ENCODE data around the gene KCNJ15. TPM values are rescaled to one million over a fixed set of nuclear protein-coding genes. Genes with fewer than 3 reads are reported as not detected.

The KCNJ15 gene
- total and polyA plus RNA-seq, 2 donors (not counting 1 experiment from before 2014, with no cell fraction given): not detected

DNA sequence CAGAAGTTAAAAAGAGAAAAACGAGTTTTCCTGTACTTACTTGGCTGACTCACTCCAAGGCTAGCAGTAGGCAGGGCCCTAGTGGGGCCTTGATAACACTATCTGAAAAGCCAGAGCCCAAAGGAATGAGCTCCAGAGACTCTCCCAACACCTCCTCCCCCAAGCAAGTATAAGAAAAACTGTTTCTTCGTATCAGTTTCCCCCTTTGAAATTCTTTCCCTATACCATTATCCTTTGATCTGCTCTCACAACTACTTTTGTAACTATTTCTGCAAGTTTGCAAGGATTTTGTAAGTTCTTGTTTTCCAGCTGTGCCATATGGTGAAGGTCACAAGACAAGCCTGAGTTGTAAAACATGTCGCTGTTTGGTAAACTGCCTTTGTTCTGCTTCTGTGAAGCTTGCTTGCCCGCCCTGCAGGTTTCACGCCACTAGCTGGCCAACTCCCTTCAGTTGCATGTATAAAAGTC is 36.5 kb upstream of the KCNJ15 start:
- no peak overlapping the region for H2AFZ ChIP-seq (ENCODE audit: insufficient read depth, low read depth, low read length, poor library complexity, severe bottlenecking)
- H3K79me2 ChIP-seq (ENCODE audit: control insufficient read depth, insufficient read depth, low read length): no peaks in the 10 kb centered on the region
- Mint-ChIP-seq H3K4me3 (no peak overlapping the region), H3K27me3 (peaks cover 4% of the 10 kb centered on the region), H3K9me3 (ENCODE audit: insufficient read depth) (peaks cover 7% of the 10 kb centered on the region), H3K27ac (no peak overlapping the region), H3K4me1 (no peaks in the 10 kb centered on the region)
- DNase-seq (no peak), ATAC-seq (ENCODE audit: low read depth) (no peak)
- no peak overlapping the region for H3K4me2 ChIP-seq (replicated peaks; ENCODE audit: low read depth, low read length, poor library complexity, severe bottlenecking)
- no peaks in the 10 kb centered on the region for H3K4me1 ChIP-seq (ENCODE audit: control insufficient read depth in 2 of 2, insufficient read depth in 2 of 2, low read length in 2 of 2)
- intact Hi-C loops (cut with micrococcal nuclease): no loop called here
- no peak overlapping the region for H3K4me3 ChIP-seq (ENCODE audit: control extremely low read depth in 1 of 5, extremely low read depth in 1 of 5, insufficient read depth in 1 of 5, low read depth in 2 of 5, low read length in 4 of 5)
- ChIA-PET CTCF (interaction anchor here (1.0 to 1.2 kb wide), 2 partner anchors 10 to 14 kb away, joined by 3 read pairs; no protein-coding TSS in a partner anchor), POLR2A (no interaction called here)
- WGBS (ENCODE audit: insufficient coverage): 100% methylated on average over 3 of the region's 5 CpGs
- no peaks in the 10 kb centered on the region for H4K20me1 ChIP-seq (ENCODE audit: control insufficient read depth, insufficient read depth, low read length, poor library complexity, severe bottlenecking)
- H3K9ac ChIP-seq (ENCODE audit: low read length): no peak overlapping the region
- TF ChIP-seq, protein P1, sequence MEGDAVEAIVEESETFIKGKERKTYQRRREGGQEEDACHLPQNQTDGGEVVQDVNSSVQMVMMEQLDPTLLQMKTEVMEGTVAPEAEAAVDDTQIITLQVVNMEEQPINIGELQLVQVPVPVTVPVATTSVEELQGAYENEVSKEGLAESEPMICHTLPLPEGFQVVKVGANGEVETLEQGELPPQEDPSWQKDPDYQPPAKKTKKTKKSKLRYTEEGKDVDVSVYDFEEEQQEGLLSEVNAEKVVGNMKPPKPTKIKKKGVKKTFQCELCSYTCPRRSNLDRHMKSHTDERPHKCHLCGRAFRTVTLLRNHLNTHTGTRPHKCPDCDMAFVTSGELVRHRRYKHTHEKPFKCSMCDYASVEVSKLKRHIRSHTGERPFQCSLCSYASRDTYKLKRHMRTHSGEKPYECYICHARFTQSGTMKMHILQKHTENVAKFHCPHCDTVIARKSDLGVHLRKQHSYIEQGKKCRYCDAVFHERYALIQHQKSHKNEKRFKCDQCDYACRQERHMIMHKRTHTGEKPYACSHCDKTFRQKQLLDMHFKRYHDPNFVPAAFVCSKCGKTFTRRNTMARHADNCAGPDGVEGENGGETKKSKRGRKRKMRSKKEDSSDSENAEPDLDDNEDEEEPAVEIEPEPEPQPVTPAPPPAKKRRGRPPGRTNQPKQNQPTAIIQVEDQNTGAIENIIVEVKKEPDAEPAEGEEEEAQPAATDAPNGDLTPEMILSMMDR (IDR thresholded peaks at IDR 0.05): no peak
- no peak for TF ChIP-seq EZH2 (IDR thresholded peaks at IDR 0.05; ENCODE audit: borderline replicate concordance, insufficient read depth, low read depth, low read length, poor library complexity, severe bottlenecking)
- H3K9me3 ChIP-seq (ENCODE audit: control extremely low read depth in 1 of 3, control insufficient read depth in 2 of 3, insufficient read depth in 1 of 3, low read length in 2 of 3): peaks cover 12 to 20% (median 12%) of the 10 kb centered on the region in 3 donors
- H3K27me3 ChIP-seq (replicated peaks in 1 of 4; ENCODE audit: control extremely low read depth in 1 of 4, control insufficient read depth in 3 of 4, insufficient read depth in 4 of 4, low read length in 3 of 4): no peaks in the 10 kb centered on the region
- H3K27ac ChIP-seq (ENCODE audit: low read length in 2 of 2): no peak overlapping the region
- no peaks in the 10 kb centered on the region for H3K36me3 ChIP-seq (replicated peaks in 1 of 2; ENCODE audit: control extremely low read depth in 1 of 2, control insufficient read depth in 1 of 2, extremely low read depth in 1 of 2, insufficient read depth in 2 of 2, low read length in 1 of 2)

DNA sequence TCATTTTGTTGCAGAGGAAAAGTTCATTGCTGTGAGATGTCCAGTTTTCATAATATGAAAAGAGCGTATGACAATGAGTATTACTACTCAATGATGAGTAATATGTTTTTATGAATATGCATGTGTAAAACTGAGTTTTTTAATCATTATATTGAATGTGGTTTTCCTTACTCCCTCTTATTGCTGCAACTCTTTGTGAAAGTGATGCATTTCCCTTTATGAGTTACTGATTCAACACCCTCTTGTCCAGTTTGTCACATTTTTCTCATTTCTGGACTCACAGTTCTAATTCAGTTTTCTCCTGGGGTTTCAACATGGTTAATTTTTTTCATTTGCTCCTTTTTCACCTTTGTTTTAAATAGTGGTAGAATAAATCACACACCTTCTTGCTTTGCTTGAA is 35.2 kb upstream of the KCNJ15 start:
- Histone ChIP-seq H3K9me3 (ENCODE audit: control extremely low read depth in 1 of 3, control insufficient read depth in 2 of 3, insufficient read depth in 1 of 3, low read length in 2 of 3) (peaks cover 12 to 29% (median 21%) of the 10 kb centered on the region in 3 donors), H2AFZ (ENCODE audit: insufficient read depth, low read depth, low read length, poor library complexity, severe bottlenecking) (no peak overlapping the region), H3K4me2 (replicated peaks; ENCODE audit: low read depth, low read length, poor library complexity, severe bottlenecking) (no peak overlapping the region), H3K9ac (ENCODE audit: low read length) (no peak overlapping the region), H3K27me3 (replicated peaks in 1 of 4; ENCODE audit: control extremely low read depth in 1 of 4, control insufficient read depth in 3 of 4, insufficient read depth in 4 of 4, low read length in 3 of 4) (no peaks in the 10 kb centered on the region), H4K20me1 (ENCODE audit: control insufficient read depth, insufficient read depth, low read length, poor library complexity, severe bottlenecking) (no peaks in the 10 kb centered on the region), H3K27ac (ENCODE audit: low read length in 2 of 2) (no peak overlapping the region), H3K4me3 (ENCODE audit: control extremely low read depth in 1 of 5, extremely low read depth in 1 of 5, insufficient read depth in 1 of 5, low read depth in 2 of 5, low read length in 4 of 5) (no peak overlapping the region), H3K79me2 (ENCODE audit: control insufficient read depth, insufficient read depth, low read length) (no peaks in the 10 kb centered on the region), H3K36me3 (replicated peaks in 1 of 2; ENCODE audit: control extremely low read depth in 1 of 2, control insufficient read depth in 1 of 2, extremely low read depth in 1 of 2, insufficient read depth in 2 of 2, low read length in 1 of 2) (no peaks in the 10 kb centered on the region), H3K4me1 (ENCODE audit: control insufficient read depth in 2 of 2, insufficient read depth in 2 of 2, low read length in 2 of 2) (no peaks in the 10 kb centered on the region)
- CTCF ChIA-PET: no interaction called here
- DNase-seq (no peak), ATAC-seq (ENCODE audit: low read depth) (no peak)
- Mint-ChIP-seq H3K4me3 (no peak overlapping the region), H3K27ac (no peak overlapping the region), H3K4me1 (no peaks in the 10 kb centered on the region), H3K9me3 (ENCODE audit: insufficient read depth) (peaks cover 10% of the 10 kb centered on the region), H3K27me3 (peaks cover 4% of the 10 kb centered on the region)
- intact Hi-C loops (cut with micrococcal nuclease): no loop called here
- POLR2A ChIA-PET: no interaction called here
- TF ChIP-seq, protein P1 (IDR thresholded peaks at IDR 0.05): no peak
- no peak for TF ChIP-seq EZH2 (IDR thresholded peaks at IDR 0.05; ENCODE audit: borderline replicate concordance, insufficient read depth, low read depth, low read length, poor library complexity, severe bottlenecking)
- WGBS (ENCODE audit: insufficient coverage): no CpG with 5 or more reads among the region's 1 CpG

Measured in B cell (primary cell).